HG03159 (cell line): ENCODE measurements around the gene CD69.

Source experiments
- ATAC-seq: cut with Tn5 transposase; IDR thresholded peaks from one replicate; pipeline ENCODE4 v1.9.1; 2021; ENCODE audit warnings: mild to moderate bottlenecking, moderate library complexity; ENCODE audit not compliant: unreplicated experiment

Gene CD69

DNA sequence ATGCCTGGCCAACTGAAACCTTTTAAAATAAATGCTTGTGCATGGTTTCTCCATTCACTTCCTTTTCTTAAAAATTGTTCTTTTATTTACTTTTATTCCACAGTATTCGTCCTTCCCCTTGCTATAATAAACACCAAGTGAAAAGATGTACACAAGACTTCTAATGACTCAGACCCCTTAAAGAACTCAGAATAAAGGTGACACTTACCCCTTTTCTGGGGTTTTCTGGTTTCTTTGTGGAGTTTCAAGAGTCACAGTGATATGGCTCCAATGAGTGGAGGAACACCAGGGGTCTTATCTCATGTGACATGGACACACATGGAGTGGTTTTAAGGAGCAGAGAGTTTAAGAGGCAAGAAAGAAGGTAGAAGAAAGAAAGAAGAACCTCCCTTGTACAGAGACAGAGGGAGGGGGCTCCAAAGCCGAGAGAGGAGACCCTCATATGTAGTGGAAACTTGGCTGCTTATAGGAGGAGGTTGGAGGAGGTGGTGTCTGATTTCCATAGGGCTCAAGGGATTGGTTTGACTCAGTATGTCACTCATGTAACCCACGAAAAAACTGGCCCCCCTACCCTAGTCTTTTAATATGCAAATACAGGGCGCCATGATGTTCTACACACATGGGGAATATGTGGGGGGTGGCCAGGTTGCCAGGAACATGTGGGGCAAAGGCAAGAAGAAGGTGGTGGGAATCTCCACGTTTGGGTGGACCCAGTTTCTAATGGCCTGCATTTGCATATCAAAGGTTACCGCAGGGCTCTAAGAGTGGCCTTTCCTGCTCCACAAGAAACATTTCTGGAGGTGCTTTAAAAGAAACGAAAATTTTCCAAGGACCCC, 22.1 kb upstream of the CD69 start:
- no peak for ATAC-seq

DNA sequence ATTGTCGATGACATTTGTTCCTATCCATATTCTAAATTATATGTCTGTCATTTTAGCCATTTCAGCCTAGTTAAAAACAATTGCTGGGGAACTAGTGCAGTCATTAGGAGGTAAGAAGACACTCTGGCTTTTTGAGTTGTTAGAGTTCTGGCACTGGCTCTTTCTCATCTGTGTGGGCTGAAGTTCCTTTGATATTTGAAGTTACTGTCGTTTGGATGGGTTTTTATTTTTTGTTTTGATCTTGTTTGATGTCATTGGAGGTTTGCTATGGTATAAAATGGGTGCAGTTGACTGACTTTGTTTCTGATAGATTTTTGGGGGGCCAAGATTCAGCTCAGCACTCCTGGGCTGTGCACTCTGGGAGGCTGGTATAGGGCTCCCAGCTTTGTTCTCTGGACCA, 20.7 kb upstream of the CD69 start:
- no peak for ATAC-seq

DNA sequence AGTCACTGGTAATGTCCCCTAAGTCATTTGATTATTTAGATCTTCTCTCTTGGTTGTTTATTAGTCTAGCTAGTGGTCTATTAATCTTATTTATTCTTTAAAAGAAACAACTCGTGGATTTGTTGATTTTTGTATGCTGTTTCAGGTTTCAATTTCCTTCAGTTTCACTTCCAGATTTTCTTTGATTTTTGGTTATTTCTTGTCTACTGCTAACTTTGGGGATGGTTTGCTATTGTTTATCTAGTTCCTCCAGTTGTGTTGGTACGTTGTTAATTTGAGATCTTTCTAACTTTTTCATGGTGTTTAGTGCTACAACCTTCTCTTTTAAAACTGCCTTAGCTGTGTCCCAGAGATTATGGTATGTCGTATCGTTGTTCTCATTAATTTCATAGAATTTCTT, 18.5 kb upstream of the CD69 start:
- ATAC-seq: no peak

DNA sequence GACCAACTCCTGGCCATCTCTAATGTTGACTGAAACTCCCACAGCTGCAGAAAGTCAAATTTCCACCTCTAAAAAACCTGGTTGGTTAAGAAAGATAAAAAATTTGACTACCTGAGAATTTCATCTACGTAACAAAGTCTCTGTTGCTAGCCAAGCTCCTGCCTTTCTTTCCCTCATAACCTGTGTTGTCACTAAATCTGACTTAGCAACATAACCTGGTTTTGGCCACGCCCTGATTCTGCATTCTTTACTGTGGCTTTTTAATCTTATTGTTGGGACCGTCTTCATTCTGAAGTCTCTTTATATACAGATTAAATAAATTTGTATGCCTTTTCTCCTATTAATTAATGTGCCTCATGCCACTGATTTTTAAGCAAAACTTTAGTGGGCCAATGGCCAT, 16.1 kb upstream of the CD69 start:
- no peak for ATAC-seq

DNA sequence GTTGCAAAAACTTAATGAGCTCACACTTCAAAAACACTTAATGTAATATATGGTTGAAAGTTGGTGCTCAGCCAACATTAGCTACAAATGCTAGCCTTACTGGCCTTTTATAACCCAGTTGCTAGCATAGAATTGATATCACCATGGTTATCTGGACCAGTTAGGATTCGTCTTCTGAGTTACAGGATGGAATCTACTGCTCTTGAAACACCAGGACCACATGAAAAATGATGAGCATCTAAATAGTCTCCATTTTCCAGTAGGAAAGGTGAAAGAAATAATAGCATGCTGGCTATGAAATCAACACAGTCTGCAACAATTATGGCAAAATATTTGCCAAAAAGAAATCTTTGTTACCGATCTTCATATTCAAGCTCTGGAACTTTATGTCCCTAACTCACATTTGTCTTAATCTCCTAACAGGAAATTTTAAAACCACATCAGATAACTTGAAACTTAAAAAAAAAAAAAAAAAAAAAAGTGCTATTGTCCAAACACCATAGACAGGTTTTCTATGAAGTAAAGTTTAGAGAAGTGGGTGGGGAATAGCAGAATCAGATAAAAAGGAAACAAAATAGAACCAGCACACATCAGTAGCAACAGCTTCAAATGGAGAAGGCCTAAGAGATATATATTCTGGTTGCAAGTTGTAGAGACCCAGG, 12.6 kb upstream of the CD69 start:
- no peak for ATAC-seq

DNA sequence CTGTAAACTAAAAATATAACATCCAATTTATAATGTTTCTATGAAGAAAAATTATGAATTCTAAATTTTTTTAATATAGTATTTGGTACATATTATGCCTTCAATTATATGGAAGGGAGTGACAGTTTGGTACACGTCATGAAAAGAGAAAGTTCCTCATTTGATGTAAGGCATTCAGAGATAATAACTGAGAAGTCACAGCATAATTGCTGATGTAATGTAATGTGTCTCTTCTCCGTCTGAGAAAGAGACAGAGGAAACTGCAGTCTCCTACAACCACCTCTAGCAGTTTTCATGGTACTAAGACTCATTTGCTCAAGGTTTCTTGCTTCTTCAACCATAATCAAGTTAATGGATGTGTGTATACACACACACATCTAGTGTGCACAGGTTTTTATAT, 2.3 kb upstream of the CD69 start:
- ATAC-seq: no peak

DNA sequence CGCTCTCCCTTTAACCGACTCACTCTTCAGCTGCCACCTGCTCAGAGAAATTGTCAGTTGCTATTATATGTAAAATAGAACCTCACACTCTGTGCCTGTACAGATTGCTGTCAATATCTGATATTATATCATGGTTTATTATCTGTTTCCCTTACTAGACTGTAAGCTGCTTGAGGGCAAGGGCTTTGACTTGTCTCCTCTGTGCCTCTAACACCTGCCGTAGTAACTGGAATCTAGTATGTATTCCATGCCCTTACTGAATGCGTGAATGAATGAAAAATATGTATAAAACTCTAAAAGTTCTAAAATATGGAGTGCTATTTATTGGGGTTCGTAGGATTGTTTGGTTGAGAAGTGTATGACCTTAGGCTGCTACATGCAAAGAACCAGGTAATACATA, 1.7 kb upstream of the CD69 start:
- ATAC-seq: no peak

DNA sequence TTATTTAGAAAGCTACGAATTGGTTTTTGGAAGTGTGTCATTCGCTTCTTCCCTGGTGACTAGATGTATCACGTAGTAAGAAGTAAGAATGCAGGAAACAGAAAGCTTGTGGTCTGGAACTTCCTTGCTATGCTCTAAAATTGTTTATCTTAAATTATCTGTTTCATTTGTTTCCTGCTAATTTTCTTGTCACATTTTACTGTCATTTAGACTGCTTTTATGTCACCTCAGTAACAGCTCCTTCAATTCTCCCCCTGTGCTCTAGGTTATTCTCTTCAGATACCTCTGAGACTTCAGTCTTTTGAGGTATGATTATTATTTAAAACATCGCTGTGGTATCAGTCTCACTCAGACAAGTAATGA, 699 bp upstream of the CD69 start:
- ATAC-seq: no peak

DNA sequence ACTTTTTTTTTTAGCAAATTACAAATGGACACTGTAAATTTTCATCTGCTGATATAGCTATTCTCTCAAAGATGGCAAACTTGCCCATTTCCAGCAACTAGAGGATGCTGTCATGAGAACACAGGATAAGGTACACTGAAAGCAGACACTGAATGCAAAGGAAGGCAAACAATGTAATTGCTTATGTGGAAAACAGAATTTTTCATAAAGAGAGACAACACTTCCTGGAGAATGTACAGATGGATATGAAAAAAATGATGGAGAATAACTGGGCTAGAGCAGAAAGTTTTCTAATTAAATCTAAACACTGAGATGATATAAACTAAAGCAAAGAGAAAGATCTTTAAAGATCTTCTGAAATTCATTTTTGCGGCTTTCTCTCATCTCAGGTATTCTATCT, 581 bp downstream of the CD69 start:
- ATAC-seq: no peak

DNA sequence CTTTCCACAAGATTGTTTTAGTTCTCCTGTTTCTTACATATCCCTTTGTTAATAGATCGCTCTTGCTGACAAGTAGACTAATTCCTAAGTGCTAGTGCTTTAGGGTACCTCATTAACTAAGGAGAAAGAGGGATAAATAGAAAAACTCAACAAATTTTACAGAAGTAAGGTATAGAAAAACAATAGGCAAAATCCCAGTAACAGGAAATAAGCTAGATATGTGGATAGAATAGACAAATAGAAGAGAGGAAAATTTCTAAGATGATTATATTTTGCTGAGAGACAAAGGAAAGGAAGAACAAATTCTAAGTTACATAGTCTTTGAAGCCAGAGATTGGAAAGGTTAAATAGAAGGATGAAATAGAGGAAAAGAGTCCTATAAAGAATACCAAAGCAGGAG, 1.0 kb downstream of the CD69 start:
- no peak for ATAC-seq

DNA sequence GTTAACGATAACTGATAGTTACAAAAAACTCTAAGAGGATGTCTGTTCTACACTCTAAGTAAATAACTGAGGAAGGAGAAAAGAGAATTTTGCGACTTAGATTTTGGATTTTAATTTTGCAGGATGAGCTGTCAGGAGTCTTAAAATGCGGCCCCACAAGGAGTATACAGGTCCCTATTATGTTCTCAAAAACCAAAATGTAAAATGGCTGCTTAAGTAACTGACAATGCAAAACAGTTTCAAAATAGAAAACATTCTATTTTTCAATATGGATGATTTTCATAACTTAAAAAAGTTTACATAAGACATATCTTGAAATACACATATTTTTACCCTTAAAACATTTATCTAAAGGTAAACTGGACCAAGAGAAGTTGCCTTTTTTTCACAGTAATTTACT, 2.6 kb downstream of the CD69 start:
- no peak for ATAC-seq

DNA sequence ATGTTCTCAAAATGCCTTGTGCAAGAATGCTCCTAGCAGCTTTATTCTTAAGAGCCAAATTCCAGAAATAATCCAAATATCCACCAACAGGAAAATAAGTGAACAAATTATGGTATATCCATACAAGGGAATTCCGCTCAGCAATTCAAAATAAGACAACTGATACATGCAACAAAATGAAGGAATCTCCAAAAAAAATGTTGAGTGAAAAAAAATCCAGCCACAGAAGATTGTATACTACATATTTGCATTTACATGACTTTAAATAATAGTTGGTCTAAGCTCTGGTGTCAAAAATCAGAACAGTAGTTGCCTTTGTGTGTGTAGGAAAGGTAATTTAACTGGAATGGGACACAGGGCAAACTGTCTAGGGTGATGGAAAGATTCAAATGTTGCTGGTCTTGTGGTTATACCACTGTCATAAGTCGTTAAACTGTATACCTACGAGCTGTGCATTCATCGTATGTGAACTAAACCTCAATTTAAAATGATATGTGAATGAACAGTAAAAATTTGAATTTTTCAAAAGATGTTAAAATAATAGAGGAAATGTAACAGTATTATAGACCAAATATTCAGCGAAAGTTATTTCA, 3.2 kb downstream of the CD69 start:
- ATAC-seq: no peak

DNA sequence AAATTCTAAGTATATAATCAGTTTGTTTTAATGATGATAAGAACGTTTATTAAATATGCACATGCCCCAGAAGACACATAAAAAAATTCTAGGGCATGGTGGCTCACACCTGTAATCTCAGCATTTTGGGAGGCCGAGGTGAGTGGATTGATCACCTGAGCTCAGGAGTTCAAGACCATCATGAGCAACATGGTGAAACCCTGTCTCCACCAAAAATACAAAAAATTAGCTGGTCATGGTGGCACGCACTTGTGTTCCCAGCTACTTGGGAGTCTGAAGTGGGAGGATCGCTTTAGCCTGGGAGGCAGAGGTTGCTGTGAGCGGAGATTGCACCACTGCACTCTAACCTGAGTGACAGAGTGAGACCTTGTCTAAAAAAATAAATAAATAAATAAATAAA, 4.0 kb downstream of the CD69 start:
- no peak for ATAC-seq

DNA sequence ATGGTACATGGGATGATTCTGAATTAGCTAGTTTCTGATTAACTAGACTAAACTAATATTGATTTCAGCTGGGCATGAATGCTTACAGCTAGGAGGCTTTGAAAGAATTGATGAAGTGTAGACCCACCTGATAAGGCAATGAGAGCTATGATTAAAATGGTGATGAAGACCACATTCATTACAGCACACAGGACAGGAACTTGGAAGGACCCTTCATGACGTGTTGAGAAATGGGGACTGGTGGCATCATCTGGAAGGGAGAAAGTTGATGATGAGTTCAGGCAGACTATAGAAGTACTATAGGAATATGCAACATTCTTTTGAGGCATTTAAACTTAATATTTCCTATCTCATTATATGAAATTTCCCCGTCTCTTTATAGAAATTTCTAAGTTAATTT, 4.5 kb downstream of the CD69 start:
- no peak for ATAC-seq

DNA sequence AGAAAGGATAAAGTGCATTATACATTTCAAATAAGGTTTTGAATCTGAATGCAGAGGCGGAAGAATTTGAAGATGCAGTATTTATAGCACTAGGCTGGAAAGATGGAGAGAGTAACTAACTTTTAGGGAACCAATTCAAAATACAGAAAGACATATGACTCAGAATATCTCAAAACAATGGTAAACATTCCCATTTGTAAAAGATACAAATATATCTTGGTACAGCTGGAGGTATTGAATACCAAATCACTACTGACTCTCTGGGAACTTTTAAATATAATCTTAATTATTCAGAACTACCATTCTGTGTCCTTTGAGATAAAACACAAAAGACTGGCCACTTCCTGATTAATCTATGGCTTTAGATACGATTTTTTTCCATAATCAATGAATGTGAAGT, 5.1 kb downstream of the CD69 start:
- ATAC-seq: no peak

DNA sequence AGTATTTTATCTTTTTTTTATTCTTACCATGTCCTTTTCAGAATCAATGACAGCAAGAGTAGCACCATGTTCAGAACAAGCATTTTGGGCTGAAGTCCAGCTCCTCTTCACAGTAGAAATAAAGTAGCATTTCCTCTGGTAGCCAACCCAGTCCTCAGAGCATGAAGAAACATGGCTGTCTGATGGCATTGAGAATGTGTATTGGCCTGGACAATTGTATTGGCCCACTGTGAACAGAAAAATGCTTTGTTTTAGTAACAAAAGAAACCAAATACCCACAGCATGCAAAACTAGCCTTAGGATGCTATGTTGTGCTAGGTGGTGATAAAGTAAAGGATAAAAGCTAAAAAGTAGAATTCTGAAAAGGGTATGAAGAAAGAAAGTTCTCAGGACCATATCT, 5.7 kb downstream of the CD69 start:
- ATAC-seq: no peak

DNA sequence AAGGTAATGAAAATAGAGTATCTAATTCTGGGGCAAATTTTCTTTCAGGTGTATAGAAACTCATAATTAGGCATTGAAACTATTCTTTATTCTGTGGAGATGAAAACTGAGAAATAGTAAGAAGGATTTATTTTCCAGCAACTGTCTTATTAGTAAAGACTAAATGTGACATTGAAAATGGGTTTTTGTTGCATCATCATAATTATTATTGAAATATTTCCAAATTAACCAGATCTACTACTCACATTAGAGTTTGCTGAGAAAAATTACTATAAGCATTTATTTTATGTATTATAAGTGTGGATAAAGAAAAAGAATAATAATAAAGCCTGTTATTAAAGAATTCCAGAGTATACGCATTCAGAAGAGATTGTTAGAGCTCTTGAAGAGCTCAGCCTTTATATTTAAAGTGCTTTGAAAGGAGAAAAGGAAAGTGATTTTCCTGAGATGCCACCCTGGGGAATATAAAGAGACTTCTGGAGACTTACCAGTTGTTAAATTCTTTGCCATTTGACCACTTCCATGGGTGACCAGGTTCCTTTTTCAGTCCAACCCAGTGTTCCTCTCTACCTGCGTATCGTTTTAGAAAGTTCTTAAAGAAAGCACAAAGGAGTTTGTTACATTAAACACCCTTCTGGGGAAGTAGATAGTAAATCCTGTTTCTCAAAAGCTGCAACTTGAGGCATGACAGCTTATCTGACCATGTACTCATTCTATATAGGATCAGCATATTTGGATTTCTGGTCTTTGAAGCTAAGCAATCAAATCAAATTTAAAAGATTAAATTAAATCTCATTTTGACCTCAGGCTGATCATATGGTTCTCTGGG, 6.4 kb downstream of the CD69 start:
- no peak for ATAC-seq

DNA sequence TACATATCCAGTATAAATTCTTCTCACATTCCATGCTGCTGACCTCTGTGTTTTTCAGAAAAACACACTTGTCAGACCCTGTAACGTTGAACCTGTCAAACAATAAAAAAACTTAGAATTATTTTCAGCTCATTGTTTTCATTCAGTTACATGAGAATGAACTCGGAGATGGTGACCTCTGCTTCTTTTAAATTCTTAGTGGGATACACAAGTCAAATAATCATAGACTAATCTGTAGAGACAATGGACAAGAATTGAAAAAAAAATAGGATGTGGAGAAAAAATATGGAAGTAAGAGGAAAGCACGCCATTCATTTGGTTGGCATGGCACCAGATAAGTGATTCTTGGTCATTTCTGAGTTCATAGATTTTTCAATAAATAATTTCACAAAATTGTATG, 7.2 kb downstream of the CD69 start:
- no peak for ATAC-seq

DNA sequence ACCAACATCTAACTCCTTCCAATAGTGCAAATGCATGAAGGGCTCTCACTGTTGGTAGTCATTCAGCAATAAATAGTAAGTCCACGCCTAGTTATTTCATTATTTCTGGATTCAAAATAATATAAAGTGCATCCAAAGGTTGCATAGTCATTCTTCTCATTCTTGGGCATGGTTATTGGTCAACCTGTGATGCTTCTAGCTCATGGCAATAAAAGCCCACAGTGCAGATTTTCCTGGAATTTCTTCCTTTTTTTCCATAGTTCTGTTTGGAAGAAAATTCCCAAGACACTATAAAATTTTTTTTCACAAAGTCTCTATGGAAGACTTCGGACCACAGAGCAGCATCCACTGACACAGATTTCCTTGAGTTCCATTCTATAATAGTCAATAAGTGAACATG, 7.6 kb downstream of the CD69 start:
- ATAC-seq: no peak

DNA sequence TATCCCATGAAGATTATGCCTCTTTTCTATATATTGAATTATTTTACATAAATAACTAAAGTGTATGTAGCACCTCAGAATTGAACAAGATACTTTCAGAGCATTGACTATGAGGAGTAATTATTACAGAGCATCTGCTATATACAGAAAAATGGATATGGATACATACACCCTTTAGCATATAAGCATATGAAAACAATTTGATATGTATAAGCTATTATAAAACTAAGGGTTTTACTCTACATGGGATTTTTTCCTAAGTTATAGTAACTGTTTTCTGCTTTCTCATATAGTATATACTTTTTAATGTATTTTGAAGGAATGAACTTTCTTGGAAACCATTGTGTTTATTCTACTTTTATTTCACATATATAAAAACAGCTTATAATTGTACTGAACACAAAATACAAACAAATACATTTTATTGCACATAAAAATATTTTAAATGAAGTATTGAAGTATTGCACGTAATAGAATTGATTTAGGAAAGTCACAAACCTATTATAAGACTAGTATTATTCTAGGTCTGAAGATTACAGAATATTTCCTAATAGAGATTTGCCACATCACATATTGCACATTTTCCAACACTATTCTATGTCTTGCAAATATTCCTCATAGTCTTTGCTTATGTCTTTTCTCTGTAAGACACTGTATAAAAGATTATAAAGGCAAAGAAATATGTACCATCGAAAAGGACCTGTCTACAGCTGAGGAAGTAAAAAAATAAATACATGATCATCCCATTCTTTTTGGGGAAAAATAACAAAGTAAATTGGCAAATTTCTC, 8.4 kb downstream of the CD69 start:
- ATAC-seq: no peak
